HFFc6 (cell line): Measurements from ENCODE around the gene MID1IP1. TPM values are rescaled to one million over a fixed set of nuclear protein-coding genes. Genes with fewer than 3 reads are reported as not detected.

Source experiments
- DNase-seq: peaks from one replicate; pipeline ENCODE4 v3.0.0-alpha.2; 2018
- H3K27ac Mint-ChIP-seq: 2 replicates; pipeline ENCODE4 v1.8.0; 2020; ENCODE audit warnings: mild to moderate bottlenecking, mixed read lengths
- H3K27me3 Mint-ChIP-seq: 2 replicates; pipeline ENCODE4 v1.8.0; 2021; ENCODE audit warnings: mild to moderate bottlenecking, moderate library complexity, mixed read lengths; ENCODE audit not compliant: insufficient read depth
- H3K36me3 Mint-ChIP-seq: 2 replicates; pipeline ENCODE4 v1.8.0; 2021; ENCODE audit warnings: low read depth, mixed read lengths
- H3K4me1 Mint-ChIP-seq: 2 replicates; pipeline ENCODE4 v1.8.0; 2020; ENCODE audit warnings: low read depth, mixed read lengths
- H3K4me3 Mint-ChIP-seq: 2 replicates; pipeline ENCODE4 v1.8.0; 2020; ENCODE audit warnings: mild to moderate bottlenecking, moderate library complexity, mixed read lengths
- H3K9me3 Mint-ChIP-seq: 2 replicates; pipeline ENCODE4 v1.8.0; 2020; ENCODE audit warnings: mild to moderate bottlenecking, mixed read lengths
- total RNA-seq, 6 experiments: library from RNA; stranded (reverse); fragmentation: NEBNext Ultra II Directional; extraction: Animal tissue kit (Norgen Biotek cat#: 25700); gene quantifications; 2 replicates in 1 of 6; 3 replicates in 5 of 6; pipeline ENCODE4 v1.2.3, GENCODE V29; 2021
- TF ChIP-seq, protein P1 (sequence below): fragments of 200-600 bp; sonication (generic); IDR thresholded peaks from 2 replicates; pipeline ENCODE4 v1.5.0; 2021; ENCODE audit warnings: antibody characterized with exemption, mild to moderate bottlenecking

MID1IP1 gene
- total RNA-seq, 6 experiments from 2014 or later = 17.3 to 22.5 (median 18.5) TPM

GRCh38 chrX:38847206-38847902, 46.1 kb downstream of the MID1IP1 start:
- H3K9me3 Mint-ChIP-seq = no peaks in the 10 kb centered on the region
- H3K4me1 Mint-ChIP-seq = no peaks in the 10 kb centered on the region
- no peak overlapping the region for H3K4me3 Mint-ChIP-seq
- H3K27me3 Mint-ChIP-seq = 0 out of 2 replicates have a peak, but pooled peaks cover 2% of the 10 kb centered on the region
- no peak for DNase-seq
- H3K36me3 Mint-ChIP-seq = no peaks in the 10 kb centered on the region
- TF ChIP-seq, protein P1, sequence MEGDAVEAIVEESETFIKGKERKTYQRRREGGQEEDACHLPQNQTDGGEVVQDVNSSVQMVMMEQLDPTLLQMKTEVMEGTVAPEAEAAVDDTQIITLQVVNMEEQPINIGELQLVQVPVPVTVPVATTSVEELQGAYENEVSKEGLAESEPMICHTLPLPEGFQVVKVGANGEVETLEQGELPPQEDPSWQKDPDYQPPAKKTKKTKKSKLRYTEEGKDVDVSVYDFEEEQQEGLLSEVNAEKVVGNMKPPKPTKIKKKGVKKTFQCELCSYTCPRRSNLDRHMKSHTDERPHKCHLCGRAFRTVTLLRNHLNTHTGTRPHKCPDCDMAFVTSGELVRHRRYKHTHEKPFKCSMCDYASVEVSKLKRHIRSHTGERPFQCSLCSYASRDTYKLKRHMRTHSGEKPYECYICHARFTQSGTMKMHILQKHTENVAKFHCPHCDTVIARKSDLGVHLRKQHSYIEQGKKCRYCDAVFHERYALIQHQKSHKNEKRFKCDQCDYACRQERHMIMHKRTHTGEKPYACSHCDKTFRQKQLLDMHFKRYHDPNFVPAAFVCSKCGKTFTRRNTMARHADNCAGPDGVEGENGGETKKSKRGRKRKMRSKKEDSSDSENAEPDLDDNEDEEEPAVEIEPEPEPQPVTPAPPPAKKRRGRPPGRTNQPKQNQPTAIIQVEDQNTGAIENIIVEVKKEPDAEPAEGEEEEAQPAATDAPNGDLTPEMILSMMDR = no peak
- H3K27ac Mint-ChIP-seq = no peak overlapping the region

GRCh38 chrX:38847903-38848230, 46.6 kb downstream of the MID1IP1 start:
- H3K9me3 Mint-ChIP-seq = no peaks in the 10 kb centered on the region
- DNase-seq = no peak
- no peak overlapping the region for H3K4me3 Mint-ChIP-seq
- TF ChIP-seq, protein P1 = no peak
- no peak overlapping the region for H3K27ac Mint-ChIP-seq
- H3K36me3 Mint-ChIP-seq = no peaks in the 10 kb centered on the region
- H3K27me3 Mint-ChIP-seq = 0 out of 2 replicates have a peak, but pooled peaks cover 2% of the 10 kb centered on the region
- H3K4me1 Mint-ChIP-seq = no peaks in the 10 kb centered on the region

DNA sequence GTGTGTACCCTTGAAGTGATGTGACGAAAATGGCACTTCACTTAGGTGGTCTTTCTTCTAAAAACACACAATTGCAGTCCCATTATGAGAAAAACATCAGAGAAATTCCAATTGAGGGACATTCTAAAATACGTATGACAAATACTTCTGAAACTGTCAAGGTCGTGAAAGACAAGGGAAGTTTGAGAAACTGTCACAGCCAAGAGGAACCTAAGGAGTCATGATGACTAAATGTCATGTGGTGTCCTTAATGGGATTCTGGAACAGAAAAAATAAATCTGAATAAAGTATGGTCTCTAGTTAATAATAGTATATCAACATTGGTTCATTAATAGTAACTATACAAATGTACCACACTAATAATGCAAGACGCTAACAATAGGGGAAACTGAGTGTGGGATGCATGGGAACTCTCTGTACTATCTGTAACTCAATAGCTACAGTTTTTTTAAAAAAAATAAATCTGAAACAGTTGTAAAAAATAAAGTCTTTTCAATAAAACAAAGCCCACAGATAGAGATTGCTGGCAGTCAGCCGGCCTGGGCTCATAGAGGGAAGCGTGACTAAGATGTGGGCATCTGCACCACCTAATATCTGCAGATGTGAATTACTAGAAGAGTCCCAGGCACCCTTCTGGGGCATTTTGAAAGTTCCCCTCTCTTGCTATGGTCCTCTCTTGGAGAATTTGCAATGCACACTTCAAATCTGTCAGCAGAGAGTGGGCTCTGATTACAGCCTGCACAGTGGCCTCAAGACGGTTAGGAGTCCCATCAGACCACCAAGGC, 47.6 kb downstream of the MID1IP1 start:
- no peak for DNase-seq
- TF ChIP-seq, protein P1 = no peak
- H3K27ac Mint-ChIP-seq = no peak overlapping the region
- H3K36me3 Mint-ChIP-seq = no peaks in the 10 kb centered on the region
- H3K4me3 Mint-ChIP-seq = no peak overlapping the region
- H3K4me1 Mint-ChIP-seq = no peaks in the 10 kb centered on the region
- no peaks in the 10 kb centered on the region for H3K9me3 Mint-ChIP-seq
- 0 out of 2 replicates have a peak, but pooled peaks cover 2% of the 10 kb centered on the region for H3K27me3 Mint-ChIP-seq

DNA sequence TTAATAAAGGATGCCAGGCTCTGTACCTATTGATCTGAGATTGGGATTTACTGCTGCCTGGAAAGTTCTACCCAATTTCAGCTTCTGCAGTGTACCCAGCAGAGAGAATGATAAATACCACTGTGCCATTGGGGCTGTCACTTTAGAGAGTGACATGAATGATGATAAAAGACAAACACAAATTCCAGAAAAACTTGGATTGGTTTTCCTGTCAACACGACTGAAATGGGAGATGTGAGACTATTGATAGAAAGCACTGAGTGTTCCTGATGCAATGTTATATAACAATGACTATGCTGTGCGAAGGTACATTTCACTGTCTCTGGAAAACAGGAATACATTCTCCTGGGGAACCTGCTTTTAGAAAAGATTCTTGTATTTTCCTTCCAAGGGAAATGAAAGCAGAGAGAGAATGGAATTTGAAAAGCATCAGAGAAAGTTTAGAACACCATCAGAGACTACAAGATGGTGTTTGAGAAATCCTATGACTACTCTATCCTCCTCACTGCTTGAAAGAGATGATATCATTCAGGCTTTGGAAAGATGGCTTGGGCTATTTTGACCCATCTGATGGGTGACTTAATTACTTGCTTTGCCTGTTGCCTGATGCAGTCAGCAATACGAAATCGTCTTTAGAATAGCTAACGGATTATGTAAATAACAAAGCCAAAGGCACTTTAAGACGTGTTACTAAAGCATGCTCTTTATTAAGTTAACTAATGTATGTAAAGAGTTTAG, 49.7 kb downstream of the MID1IP1 start:
- Mint-ChIP-seq H3K27me3 (0 out of 2 replicates have a peak, but pooled peaks cover 2% of the 10 kb centered on the region), H3K27ac (no peak overlapping the region), H3K9me3 (no peaks in the 10 kb centered on the region), H3K4me1 (no peaks in the 10 kb centered on the region), H3K4me3 (no peak overlapping the region), H3K36me3 (no peaks in the 10 kb centered on the region)
- no peak for DNase-seq
- TF ChIP-seq, protein P1 = no peak

GRCh38 chrX:38854305-38854704, 53.0 kb downstream of the MID1IP1 start:
- Mint-ChIP-seq H3K4me1 (peaks cover 4% of the 10 kb centered on the region), H3K36me3 (no peaks in the 10 kb centered on the region), H3K4me3 (no peak overlapping the region), H3K27ac (no peak overlapping the region), H3K27me3 (0 out of 2 replicates have a peak, but pooled peaks cover 2% of the 10 kb centered on the region), H3K9me3 (no peaks in the 10 kb centered on the region)
- no peak for DNase-seq
- TF ChIP-seq, protein P1 = no peak

Other genes starting within 250 kb of the MID1IP1 start
- not detected for gene TSPAN7, start 239.9 kb upstream of the MID1IP1 start, total RNA-seq